HG03095 (cell line): ENCODE data around the gene CDH26.

ENCODE experiments used
- ATAC-seq: cut with Tn5 transposase; IDR thresholded peaks from one replicate; pipeline ENCODE4 v1.9.1; 2021; ENCODE audit warnings: moderate library complexity; ENCODE audit not compliant: unreplicated experiment

Gene CDH26

GRCh38 chr20:60010689-60011458 is 52.7 kb downstream of the CDH26 start:
- no peak for ATAC-seq

GRCh38 chr20:60011512-60012507 is 53.6 kb downstream of the CDH26 start:
- ATAC-seq: no peak

DNA sequence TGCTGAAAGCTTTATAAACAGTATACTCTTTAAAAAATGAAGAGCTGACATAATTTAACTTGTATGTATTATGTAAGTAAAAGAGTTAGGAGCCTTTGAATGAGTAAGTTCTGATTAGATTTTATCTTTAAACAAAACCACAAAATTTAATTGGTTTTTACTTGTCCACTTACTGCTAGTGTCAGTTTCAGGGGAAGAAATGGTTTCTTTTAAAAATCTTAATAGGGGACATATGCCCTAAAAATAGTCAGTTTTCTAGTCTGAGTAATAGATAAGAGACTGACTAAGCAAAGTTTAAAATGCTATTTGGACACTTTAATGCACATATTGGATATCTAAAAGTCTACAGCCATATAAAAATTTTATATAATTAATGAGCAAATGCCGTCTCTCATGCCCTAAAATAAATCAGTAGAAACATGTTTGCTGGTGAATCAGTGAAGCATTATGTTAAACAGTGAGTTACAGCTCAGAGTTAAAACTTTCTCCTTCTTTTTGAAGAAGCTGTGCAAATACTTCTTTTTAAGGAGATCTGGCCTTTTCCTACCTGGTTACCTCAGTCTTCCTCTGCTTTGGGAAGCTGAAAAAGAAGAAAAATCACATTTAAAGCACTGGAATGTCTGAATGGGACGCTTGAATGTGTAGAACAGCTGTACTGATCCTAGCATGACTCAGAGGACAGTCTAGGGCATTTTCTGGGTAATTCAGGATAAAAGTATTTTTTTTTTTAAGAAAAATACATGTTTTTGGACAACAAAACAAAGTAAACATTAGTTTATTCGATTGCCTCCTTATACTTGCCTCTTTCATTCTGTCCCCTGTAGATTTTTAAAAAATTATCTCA is 55.3 kb downstream of the CDH26 start:
- ATAC-seq: no peak

- no peak for ATAC-seq
Measured at GRCh38 chr20:60016406-60016805, 58.2 kb downstream of the CDH26 start.

DNA sequence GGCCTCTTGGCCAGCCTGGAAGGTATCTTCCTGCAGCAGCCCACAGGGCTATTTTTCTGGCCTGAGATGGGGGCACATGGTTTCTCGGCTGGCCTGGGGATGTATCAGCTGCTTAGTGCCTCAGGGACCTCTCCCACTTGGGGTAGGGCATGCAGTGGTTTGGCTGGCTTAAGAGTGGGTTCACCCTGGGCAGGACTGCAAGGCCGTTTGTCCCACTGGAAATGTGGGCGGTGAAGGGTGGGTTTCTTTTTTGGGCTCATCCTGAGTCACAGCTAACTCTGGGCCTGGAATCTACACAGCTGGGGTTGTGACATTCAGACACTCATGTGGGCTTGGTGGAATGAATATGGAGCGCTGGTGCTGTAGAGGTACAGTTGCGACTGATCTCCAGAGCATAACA is 62.0 kb downstream of the CDH26 start:
- ATAC-seq: no peak

DNA sequence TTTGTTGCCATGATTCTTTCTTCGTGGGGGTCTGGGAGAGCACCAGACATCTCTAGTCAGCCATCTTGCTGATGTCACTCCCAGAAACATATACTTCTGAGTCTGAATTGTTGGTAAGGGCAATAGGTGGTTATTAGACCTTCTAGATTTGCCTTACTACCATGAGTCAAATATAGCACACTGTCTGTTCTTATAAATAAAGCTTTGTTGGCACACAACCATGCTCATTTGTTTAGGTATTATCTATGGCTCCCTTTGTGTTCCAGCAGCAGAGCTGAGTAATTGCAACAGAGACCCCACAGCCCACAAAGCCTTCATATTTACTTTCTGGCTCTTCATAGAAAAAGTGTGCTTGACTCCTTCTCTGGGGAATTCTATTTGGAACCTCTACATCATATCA is 62.9 kb downstream of the CDH26 start:
- no peak for ATAC-seq

- ATAC-seq: no peak
Measured at GRCh38 chr20:60022849-60023248, 64.6 kb downstream of the CDH26 start.

DNA sequence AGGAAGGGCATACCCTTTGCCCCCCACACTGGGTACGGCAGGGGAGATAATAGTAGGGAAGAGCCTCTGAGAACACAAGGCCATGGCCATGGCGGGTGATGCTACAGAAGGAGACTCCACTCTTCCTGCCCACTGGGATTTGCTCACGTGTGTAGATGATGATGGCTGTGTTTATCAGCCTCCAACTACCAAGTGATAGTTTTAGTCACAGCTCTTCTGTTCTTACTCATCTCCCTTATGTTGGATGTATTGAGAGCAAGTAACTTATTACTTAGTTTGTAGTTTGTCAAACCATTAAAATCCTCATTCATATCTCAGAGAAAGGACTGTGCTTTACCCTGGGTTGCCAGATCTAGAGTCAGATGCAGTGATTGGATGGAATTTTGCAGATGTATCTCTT is 66.0 kb downstream of the CDH26 start:
- no peak for ATAC-seq

- no peak for ATAC-seq
Measured at GRCh38 chr20:60024801-60025200, 66.6 kb downstream of the CDH26 start.

DNA sequence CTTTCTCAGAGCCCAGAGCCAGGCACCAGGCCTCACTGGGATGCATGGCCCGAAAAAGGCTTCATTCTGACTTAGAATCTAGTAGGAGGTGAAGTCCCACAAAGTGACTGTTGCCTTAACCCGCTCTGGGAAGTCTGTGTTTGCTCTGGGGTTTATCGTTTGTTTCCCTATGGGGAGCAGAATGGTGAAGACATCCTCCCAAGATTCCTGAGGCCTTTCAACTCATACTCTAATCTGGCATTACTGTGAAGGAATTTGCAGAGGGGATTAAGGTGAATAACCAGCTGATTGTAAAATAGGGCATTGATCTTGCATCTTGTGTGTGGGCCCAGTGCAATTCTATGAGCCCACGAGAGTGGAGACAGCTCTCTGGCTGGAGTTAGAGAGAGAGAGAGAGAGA is 67.8 kb downstream of the CDH26 start:
- no peak for ATAC-seq

GRCh38 chr20:60030471-60030870 is 72.2 kb downstream of the CDH26 start:
- no peak for ATAC-seq

DNA sequence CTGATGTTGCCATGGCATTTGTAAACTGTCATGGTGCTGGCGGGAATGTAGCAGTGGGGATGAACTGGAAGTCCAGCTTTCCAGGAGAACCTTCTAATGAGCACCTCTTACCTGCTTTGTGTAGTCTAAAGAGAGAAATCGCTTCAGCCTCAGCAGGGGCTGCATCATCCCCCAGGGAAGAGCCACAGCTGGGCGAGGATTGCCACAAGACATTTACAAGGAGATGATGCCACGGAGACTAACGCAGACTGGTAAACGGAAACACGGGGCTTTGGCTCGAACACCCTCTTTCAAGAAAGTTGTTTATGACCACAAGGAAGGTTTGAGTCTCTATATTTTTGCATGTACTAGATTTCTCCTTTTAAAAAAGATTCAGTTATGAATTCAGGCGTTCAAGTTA is 72.9 kb downstream of the CDH26 start:
- no peak for ATAC-seq

- no peak for ATAC-seq
Measured at GRCh38 chr20:60034231-60035110, 76.2 kb downstream of the CDH26 start.

GRCh38 chr20:60035486-60035885 is 77.3 kb downstream of the CDH26 start:
- no peak for ATAC-seq

DNA sequence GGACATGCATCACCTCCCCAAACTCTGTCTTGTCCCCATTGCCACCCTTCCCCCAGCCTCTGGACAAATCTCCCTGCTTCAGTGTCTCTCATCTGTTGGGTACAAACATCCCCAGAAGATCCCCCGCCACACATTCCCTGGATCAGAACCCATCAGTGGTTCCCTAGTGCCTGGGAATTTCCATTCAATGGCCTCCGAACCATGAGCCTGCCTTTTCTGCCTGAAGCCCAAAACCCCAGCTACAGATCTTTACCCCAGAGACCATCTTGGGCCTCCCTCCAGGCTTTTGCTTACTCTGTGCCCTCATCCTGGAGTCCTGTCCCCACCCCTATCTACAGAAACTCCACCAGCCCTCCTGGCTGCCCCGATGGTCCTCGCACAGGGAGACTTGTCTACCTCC is 78.1 kb downstream of the CDH26 start:
- no peak for ATAC-seq

DNA sequence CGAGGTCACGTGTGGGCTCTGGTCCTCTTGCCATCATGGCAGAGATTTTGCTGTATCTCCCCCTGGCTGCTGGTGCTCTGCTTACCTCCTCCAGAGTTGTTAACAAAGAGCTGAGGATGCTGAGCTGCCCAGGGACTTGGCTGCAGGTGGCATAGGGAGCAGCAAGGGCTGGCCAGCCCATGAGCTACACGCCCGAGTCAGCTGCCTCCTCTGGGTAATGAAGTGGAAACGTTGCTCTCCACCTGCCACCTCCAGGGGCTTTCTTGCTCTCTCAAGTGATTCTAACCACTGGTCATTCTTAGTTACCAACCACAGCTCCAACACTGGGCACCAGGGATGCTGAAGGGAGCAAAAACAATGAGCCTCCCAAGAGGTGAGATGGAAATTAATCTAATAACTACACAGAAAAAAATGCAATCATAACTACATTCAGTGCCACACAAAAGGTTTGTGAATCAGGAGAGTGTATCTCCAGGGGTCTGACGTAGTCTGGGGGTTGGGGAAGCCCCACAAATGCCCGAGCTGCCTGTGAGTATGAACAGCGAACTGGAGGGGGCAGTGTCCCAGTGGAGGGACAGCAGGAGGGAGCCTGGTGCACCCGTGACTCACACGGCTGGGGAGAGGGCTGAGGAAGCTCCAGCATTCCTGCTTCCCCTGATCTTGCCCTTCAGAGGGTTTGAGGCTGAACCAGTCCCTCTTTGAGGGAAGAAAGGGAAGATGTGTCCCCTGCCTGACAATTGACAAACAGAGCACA is 78.7 kb downstream of the CDH26 start:
- no peak for ATAC-seq

DNA sequence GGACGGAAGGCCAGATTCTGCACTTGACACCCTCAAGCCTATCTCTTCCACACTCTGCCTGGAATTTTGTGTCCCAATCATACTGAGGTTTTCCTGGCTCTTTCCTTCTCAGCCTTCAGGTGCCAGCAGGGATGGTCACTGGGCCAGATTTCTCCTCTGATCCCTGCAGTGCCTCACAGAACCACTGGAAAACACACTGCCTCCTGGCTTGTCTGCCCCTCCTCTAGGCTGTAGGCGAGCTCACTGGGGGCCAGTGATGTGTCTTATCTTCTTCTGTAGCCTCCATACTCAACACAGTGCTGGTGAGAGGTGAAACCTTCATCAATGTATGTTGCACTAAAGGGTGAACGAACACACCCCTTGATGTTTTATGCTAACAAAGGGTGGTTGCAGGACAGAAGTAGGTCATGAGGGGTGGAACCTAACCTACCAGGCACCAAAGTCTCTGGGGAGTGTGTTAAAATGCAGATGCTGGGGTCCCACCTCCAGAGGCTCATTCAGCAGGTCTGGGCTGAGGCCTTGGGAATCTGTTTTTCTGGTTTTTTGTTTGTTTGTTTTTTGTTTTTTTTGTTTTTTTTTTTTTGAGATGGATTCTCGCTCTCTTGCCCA is 80.3 kb downstream of the CDH26 start:
- ATAC-seq: no peak

GRCh38 chr20:60039526-60039925 is 81.3 kb downstream of the CDH26 start:
- no peak for ATAC-seq
